TTC549 (cell line): ENCODE data around the gene KLHL30.

Experiments used
- FAIRE-seq: peaks from 2 replicates; lab custom pipeline; 2012; peaks lifted over from hg19 to GRCh38; lab: Jason Lieb, UNC

Gene KLHL30

DNA sequence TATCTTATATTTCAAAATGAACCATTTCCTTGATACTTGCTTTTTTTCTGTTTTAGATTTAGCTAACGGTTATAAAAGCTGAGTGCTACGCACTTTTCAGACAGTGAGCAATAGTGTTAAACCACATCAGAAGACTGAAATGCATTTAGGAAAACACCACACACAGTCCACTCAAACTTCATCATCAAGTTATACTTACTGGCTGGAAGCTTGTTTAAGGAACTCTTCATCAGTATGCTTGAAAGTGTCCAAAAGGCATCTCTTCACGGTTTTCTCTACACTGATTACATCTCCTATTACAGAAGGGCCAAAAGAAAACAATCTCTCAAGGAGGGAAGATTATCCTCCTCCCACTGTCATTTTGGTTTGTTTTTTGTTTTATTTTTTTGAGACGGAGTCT is 45.4 kb downstream of the KLHL30 start:
- FAIRE-seq = no peak

DNA sequence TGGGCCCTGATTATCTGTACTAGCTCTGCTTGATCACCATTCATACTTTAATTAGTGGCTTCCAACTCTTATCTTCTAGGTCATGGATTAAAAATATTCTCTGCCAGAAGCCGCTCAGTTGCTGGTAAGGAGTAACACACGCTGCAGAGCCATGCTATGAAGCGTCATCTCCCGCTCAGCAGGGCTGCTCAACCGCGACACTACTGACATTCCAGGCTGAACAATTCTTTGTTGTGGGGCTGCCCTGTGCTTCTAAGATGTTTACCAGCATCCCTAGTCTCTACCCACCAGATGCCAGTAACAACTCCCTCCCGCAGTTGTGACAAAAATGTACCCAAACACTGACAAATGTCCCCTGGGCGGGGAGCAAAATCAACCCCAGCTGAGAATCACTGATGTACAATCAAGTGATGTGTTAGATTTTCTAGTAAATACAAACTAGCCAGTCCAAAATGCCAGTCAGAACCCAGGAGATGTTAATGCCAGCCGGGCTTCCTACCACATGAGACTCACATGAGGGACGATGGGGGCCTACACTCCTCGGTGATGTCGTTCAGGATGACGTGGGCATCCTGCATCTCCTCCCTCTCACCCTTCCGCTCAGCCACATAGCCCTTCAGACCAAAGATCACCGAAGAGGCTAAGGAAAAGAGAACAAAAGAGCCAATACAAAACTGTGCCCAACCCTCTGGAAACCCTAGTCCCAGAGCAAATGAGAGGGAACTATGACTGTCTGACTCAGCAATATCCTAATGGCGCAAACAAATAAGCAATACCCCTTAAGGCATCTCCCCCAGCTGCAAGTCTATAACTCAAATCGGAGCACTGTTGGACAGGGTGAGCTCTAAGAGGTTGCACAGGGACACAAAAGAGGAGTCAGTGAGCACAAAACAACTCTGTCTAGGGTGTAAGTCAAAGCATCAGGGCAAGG is 49.4 kb downstream of the KLHL30 start:
- FAIRE-seq = no peak

DNA sequence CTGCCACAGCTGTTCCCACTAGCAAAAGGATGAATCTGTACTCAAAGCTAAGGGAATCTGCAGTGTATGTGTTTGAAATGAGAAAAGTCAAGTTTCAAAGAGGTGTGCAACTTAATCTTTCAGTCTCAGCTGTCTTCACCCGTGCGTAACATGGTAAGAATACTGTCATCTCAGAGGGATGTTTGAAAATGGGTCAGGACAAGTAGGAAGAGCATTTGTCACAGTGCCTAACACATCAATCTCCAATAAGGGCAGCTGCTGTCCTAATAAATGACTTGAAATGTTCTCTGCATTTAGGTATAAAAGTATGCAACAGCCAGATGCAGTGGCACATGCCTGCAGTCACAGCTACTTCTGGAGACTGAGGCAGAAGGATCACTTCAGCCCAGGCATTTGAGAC is 52.0 kb downstream of the KLHL30 start:
- no peak for FAIRE-seq
